Placental epithelial cell (primary cell): ENCODE data around the gene ATXN3. TPM values are rescaled to one million over a fixed set of nuclear protein-coding genes. Genes with fewer than 3 reads are reported as not detected.

Source experiments
- total RNA-seq: library from RNA; depleted of rRNA; stranded (reverse); fragments of >200 nt; gene quantifications from 2 replicates; pipeline ENCODE4 v1.2.3, GENCODE V29; 2012

ATXN3 gene
- total RNA-seq: 25.5 and 25.9 TPM in 2 replicates

GRCh38 chr14:92106143-92106926 is at the start of gene ATXN3:
Gene ATXN3, minus strand, starts transcription at chr14:92106582. Its CDS starts 30 bp downstream, at chr14:92106552.

GRCh38 chr14:92121670-92122350 is 15.4 kb upstream of the ATXN3 start, which contains the start of the genes CPSF2 and NDUFB1:
Gene CPSF2, plus strand, starts transcription at chr14:92121969. Its CDS starts 9,016 bp downstream, at chr14:92130985.
Gene NDUFB1, minus strand, starts transcription at chr14:92121706. Its CDS starts 4,069 bp downstream, at chr14:92117637.

GRCh38 chr14:92039719-92040430 is 66.5 kb downstream of the ATXN3 start, which contains the start of gene TRIP11:
Gene TRIP11, minus strand, starts transcription at chr14:92040059. Its CDS starts 374 bp downstream, at chr14:92039685.

Other genes with a start within 250 kb of the ATXN3 start
- 5.9 and 7.9 TPM in 2 replicates for gene TC2N, start 239.0 kb downstream of the ATXN3 start, total RNA-seq
- 3.5 and 4.2 TPM in 2 replicates for gene FBLN5, start 158.9 kb downstream of the ATXN3 start, total RNA-seq
- gene TRIP11, start 66.5 kb downstream of the ATXN3 start, total RNA-seq: 27.7 and 32.2 TPM in 2 replicates
- gene NDUFB1, start 15.1 kb upstream of the ATXN3 start, total RNA-seq: 110 and 181 TPM in 2 replicates
- gene CPSF2, start 15.4 kb upstream of the ATXN3 start, total RNA-seq: 22.4 and 37.2 TPM in 2 replicates
- gene SLC24A4, start 216.6 kb upstream of the ATXN3 start, total RNA-seq: not detected in 2 replicates